HL-60 (cell line): ENCODE results near the gene RBM43.

Experiments used
- GABPA ChIP-seq: IDR thresholded peaks from 2 replicates; pipeline ENCODE4 v1.6.1; 2012; ENCODE audit warnings: low read depth
- POLR2AphosphoS5 ChIP-seq: IDR thresholded peaks from 2 replicates; pipeline ENCODE4 v1.6.1; 2012; ENCODE audit warnings: low read depth
- REST ChIP-seq: IDR thresholded peaks from 2 replicates; pipeline ENCODE4 v1.6.1; 2012; ENCODE audit warnings: low read depth; ENCODE audit not compliant: insufficient replicate concordance
- SPI1 ChIP-seq: IDR thresholded peaks from 2 replicates; pipeline ENCODE4 v1.6.1; 2012; ENCODE audit warnings: low read depth, mild to moderate bottlenecking, borderline replicate concordance
- TF ChIP-seq, protein P1 (sequence below): IDR thresholded peaks from one replicate; pipeline ENCODE4 v1.5.1; 2011; ENCODE audit warnings: low read length, control low read depth, inconsistent platforms; ENCODE audit not compliant: insufficient read depth

- no peak for TF ChIP-seq GABPA
- TF ChIP-seq, protein P1, sequence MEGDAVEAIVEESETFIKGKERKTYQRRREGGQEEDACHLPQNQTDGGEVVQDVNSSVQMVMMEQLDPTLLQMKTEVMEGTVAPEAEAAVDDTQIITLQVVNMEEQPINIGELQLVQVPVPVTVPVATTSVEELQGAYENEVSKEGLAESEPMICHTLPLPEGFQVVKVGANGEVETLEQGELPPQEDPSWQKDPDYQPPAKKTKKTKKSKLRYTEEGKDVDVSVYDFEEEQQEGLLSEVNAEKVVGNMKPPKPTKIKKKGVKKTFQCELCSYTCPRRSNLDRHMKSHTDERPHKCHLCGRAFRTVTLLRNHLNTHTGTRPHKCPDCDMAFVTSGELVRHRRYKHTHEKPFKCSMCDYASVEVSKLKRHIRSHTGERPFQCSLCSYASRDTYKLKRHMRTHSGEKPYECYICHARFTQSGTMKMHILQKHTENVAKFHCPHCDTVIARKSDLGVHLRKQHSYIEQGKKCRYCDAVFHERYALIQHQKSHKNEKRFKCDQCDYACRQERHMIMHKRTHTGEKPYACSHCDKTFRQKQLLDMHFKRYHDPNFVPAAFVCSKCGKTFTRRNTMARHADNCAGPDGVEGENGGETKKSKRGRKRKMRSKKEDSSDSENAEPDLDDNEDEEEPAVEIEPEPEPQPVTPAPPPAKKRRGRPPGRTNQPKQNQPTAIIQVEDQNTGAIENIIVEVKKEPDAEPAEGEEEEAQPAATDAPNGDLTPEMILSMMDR = no peak
- TF ChIP-seq SPI1 = no peak
- TF ChIP-seq REST = no peak
- no peak for TF ChIP-seq POLR2AphosphoS5
Observed at GRCh38 chr2:151306621-151307020, 45.0 kb upstream of the RBM43 start.
